Fibroblast of lung (primary cell): ENCODE results near the gene RAVER2.

Source experiments
- CTCF ChIP-seq, 2 donors: IDR thresholded peaks in 1 of 2; conservative IDR thresholded peaks in 1 of 2; 1 replicate in 1 of 2; 2 replicates in 1 of 2; pipeline ENCODE4 v1.5.1; 2011 to 2012; ENCODE audit warnings: low read length in 2 of 2, control low read depth in 1 of 2, inconsistent platforms in 1 of 2, low read depth in 1 of 2, mild to moderate bottlenecking in 1 of 2
- EZH2 ChIP-seq: IDR thresholded peaks from 2 replicates; pipeline ENCODE4 v1.5.1; 2012; ENCODE audit warnings: low read length, control low read depth, mild to moderate bottlenecking; ENCODE audit errors: missing control alignments

- TF ChIP-seq CTCF (conservative IDR thresholded peaks at IDR 0.05 in 1 of 2, IDR thresholded peaks at IDR 0.05 in 1 of 2; ENCODE audit: low read depth in 1 of 2, low read length in 2 of 2), result no peak
- no peak for TF ChIP-seq EZH2
Measured at GRCh38 chr1:64705591-64705990, 39.3 kb upstream of the RAVER2 start.
